Astrocyte of the spinal cord (primary cell): ENCODE results near the gene SLC51A.
"Not testable (repeated sequence)": the region's sequence is repeated elsewhere in the genome, so short reads cannot be mapped to it uniquely, and the experiment has no call there.

Source experiments
- DNase-seq: peaks from one replicate; pipeline ENCODE4 v3.0.0; 2011; ENCODE audit warnings: low read depth, low spot score
- H3K4me3 ChIP-seq: 2 replicates; pipeline ENCODE4 v1.5.1; 2011; ENCODE audit warnings: low read depth, mild to moderate bottlenecking, low read length, moderate library complexity
- in situ Hi-C: cut with HindIII; loops from 2 replicates; pipeline ENCODE4 v1.10.0; 2017; ENCODE audit warnings: low sequenced_read_pairs
- TF ChIP-seq, protein P1 (sequence below): IDR thresholded peaks from 2 replicates; pipeline ENCODE4 v1.5.1; 2012; ENCODE audit warnings: low read depth, mild to moderate bottlenecking, low read length, inconsistent platforms

SLC51A gene

DNA sequence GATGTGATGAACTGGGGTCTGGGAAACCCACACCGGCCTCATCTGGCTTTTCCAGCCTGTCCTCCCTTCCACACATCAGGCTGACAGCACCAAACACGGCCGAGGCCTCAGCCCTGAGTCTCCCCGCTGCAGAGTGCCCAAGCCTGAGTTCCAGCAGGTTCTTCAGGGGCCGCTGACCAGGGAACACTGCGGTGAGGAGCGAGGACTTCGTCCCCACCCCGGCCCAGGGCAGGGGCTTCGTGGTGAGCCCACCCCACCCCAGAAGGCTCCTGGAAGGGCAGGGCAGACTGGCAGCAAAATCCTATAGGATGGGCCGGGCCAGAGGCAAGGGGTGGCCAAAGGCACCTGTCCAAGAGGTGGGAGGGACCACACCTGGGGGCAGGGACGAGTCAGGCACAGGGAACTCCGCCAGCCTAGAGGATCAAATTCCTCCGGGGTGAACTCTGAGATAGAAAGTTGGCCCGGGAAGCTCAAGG lies at the start of gene SLC51A:
SLC51A (plus strand) TSS at position 446 of the 476 bp plus-strand sequence. CDS start 179 bp downstream, outside the sequence.
- TF ChIP-seq, protein P1, sequence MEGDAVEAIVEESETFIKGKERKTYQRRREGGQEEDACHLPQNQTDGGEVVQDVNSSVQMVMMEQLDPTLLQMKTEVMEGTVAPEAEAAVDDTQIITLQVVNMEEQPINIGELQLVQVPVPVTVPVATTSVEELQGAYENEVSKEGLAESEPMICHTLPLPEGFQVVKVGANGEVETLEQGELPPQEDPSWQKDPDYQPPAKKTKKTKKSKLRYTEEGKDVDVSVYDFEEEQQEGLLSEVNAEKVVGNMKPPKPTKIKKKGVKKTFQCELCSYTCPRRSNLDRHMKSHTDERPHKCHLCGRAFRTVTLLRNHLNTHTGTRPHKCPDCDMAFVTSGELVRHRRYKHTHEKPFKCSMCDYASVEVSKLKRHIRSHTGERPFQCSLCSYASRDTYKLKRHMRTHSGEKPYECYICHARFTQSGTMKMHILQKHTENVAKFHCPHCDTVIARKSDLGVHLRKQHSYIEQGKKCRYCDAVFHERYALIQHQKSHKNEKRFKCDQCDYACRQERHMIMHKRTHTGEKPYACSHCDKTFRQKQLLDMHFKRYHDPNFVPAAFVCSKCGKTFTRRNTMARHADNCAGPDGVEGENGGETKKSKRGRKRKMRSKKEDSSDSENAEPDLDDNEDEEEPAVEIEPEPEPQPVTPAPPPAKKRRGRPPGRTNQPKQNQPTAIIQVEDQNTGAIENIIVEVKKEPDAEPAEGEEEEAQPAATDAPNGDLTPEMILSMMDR, result no peak
- no peak for DNase-seq
- H3K4me3 ChIP-seq, result no peak within 1 kb of the TSS
- in situ Hi-C loops, result no loop called here

DNA sequence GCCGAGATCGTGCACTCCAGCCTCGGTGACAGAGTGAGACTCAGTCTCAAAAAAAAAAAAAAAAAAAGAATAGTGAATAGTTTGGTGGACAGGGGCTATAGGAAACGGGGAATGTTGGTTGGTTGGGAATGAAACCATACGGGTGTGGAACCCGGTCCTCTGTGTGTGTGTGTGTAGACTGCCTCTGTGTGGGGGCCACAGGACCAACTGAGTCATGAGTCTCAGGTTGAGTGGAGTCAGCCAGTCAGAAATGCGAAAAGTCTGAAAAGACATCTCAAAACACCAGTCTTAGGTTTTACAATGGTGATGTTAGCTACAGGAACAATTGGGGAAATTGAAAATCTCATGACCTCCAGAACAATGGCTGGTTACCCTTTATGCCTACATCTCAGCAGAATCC lies 49.6 kb upstream of the SLC51A start:
- TF ChIP-seq, protein P1, result no peak
- no peak overlapping the region for H3K4me3 ChIP-seq
- no peak for DNase-seq
- in situ Hi-C loops, result no loop called here

DNA sequence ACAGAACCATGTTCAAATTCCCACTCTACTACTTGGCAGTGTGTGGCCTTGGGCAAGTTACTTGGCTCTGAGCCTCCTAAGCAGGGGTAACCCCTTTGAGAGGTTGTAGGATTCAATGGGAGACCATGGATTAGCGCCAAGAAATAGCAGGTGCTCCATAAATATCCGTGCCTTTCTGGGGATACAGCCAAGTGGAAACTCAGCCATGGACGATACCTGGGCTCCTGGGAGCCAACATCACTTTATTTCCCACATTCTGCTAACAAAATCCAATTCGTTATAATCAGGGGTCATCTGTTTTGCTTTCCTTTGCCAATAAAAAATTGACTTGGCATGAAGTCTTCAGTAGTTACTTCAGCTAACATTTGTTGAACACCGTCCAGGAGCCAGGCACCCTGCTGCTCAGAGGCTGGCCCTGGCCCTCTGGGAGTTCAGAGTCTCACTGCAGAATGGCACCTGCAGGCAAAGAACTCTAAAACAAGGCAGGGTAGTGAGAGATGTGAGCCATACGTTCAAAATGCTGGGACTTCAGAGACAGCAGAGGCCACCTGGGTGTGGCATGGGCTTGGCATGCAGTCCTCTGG lies 47.4 kb upstream of the SLC51A start:
- in situ Hi-C loops, result no loop called here
- H3K4me3 ChIP-seq, result no peak overlapping the region
- peak; percentile 29 for DNase-seq
- TF ChIP-seq, protein P1, result no peak

DNA sequence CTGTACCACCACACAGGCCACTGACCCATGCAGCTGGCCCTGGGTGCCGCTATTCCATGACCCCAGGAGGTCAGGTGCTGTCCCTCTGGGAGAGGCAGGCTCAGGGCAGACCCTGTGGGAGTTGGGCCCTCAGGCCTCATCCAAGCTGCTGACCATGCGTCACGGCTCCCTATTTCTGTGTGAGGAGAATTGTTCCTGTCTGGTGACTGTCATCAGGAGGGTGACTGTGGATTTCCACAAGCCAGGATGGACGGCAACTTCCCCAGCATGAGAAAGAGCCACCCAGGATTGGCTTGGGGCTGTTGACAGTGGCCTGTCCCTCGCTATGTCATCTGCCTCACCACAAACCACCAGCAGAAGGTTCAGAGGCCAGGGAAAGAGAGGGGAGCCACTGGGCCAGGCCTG lies 46.5 kb upstream of the SLC51A start:
- in situ Hi-C loops, result no loop called here
- TF ChIP-seq, protein P1, result no peak
- H3K4me3 ChIP-seq, result no peak overlapping the region
- no peak for DNase-seq

DNA sequence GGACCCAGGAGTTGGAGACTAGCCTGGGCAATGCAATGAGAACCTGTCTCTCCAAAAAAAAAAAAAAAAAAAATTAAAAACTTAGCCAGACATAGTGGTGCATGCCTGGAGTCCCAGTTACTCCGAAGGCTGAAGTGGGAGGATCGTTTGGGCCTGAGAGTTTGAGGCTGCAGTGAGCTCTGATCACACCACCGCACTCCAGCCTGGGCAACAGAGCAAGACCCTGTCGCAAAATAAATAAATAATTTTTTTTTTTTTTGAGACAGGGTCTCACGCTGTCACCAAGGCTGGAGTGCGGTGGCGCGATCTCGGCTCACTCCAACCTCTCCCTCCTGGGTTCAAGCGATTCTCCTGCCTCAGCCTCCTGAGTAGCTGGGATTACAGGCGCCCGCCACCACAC lies 46.0 kb upstream of the SLC51A start:
- H3K4me3 ChIP-seq, DNase-seq, in situ Hi-C loops: not testable (repeated sequence)

DNA sequence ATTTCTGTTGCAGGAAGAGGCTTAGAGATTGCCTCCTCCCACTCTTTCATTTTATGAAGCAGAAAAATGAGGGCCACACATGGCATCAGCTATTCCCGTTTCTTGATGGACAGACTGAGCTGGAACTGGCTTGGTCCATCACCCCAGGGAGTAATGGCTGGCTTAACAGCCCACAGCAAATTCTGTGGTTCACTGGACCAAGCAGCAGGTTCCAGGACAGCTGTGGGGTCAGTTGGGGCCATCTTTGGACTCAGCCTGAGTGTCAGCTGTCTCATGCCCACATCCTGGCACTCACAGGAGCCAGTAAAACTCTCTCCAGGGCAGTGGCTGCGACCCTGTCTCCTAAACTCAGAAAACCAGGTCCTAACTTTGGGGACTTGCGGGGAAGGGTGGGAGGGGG lies 41.7 kb upstream of the SLC51A start:
- in situ Hi-C loops, result no loop called here
- TF ChIP-seq, protein P1, result no peak
- H3K4me3 ChIP-seq, result no peak overlapping the region
- no peak for DNase-seq

DNA sequence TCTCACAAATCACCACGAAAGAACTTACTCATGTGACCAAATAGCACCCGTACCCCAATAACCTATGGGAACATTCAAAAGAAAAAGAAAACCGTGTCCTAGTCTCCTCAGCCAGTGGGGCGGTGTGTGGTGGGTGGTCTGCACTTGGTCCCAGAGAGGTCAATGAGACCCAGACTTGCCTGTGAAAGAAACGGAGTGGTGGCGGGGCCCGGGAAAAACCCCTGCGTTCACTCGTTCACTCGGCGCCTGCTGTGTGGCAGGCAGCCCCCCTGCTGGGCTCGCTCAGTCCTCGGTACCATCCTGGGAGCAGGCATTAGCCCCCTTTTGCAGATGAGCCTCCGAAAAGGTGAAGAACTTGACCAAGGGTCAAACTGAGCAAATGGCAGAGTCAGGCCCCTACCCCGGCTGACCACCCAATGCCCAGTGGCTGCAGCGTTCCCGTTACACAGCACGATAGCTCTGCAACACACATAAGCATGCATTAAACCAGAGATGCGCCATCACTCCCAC lies 41.2 kb upstream of the SLC51A start:
- TF ChIP-seq, protein P1, result no peak
- no peak for DNase-seq
- in situ Hi-C loops, result no loop called here
- no peak overlapping the region for H3K4me3 ChIP-seq
